ENCODE data around the gene TLCD5.

DNA sequence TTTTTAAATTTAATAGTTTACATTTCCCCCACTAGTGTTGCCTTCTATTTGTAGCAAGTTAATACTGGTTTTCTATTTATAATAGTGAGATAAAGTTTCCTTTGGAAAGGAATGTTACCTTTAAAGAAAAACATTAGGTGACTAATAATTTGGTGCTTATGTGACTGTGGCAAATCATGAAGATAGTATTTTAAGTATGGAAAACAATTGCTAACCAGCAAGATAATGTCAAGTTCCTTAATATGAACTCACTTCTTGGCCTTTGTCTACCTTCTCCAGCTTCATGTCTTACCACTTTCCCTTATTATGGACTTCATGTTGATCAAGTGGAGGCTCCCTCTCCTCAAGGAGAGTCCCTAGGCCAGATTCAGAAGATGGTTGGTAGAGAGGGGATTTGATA is 38.3 kb downstream of the TLCD5 start:
- TF ChIP-seq, protein P1, sequence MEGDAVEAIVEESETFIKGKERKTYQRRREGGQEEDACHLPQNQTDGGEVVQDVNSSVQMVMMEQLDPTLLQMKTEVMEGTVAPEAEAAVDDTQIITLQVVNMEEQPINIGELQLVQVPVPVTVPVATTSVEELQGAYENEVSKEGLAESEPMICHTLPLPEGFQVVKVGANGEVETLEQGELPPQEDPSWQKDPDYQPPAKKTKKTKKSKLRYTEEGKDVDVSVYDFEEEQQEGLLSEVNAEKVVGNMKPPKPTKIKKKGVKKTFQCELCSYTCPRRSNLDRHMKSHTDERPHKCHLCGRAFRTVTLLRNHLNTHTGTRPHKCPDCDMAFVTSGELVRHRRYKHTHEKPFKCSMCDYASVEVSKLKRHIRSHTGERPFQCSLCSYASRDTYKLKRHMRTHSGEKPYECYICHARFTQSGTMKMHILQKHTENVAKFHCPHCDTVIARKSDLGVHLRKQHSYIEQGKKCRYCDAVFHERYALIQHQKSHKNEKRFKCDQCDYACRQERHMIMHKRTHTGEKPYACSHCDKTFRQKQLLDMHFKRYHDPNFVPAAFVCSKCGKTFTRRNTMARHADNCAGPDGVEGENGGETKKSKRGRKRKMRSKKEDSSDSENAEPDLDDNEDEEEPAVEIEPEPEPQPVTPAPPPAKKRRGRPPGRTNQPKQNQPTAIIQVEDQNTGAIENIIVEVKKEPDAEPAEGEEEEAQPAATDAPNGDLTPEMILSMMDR (IDR thresholded peaks at IDR 0.05), result no peak
- no peak for TF ChIP-seq POLR2A (IDR thresholded peaks at IDR 0.05)
